Glutamatergic neuron (in vitro differentiated cells): ENCODE measurements around the gene NXPH3. TPM values are rescaled to one million over a fixed set of nuclear protein-coding genes. Genes with fewer than 3 reads are reported as not detected.

ENCODE experiments used
- DNase-seq: peaks from one replicate; pipeline ENCODE4 v3.0.0; 2022
- H3K27ac Mint-ChIP-seq: one replicate; pipeline ENCODE4 v1.8.0; 2020; ENCODE audit warnings: mild to moderate bottlenecking, mixed read lengths, inconsistent platforms; ENCODE audit not compliant: unreplicated experiment
- H3K27me3 Mint-ChIP-seq: one replicate; pipeline ENCODE4 v1.8.0; 2020; ENCODE audit warnings: mild to moderate bottlenecking, moderate library complexity, mixed read lengths, inconsistent platforms; ENCODE audit not compliant: unreplicated experiment
- H3K36me3 Mint-ChIP-seq: one replicate; pipeline ENCODE4 v1.8.0; 2020; ENCODE audit warnings: mild to moderate bottlenecking, mixed read lengths, inconsistent platforms; ENCODE audit not compliant: unreplicated experiment
- H3K4me1 Mint-ChIP-seq: one replicate; pipeline ENCODE4 v1.8.0; 2020; ENCODE audit warnings: mild to moderate bottlenecking, low read depth, mixed read lengths, inconsistent platforms; ENCODE audit not compliant: unreplicated experiment
- H3K4me3 Mint-ChIP-seq: one replicate; pipeline ENCODE4 v1.8.0; 2020; ENCODE audit warnings: mild to moderate bottlenecking, mixed read lengths, inconsistent platforms; ENCODE audit not compliant: unreplicated experiment
- H3K9me3 Mint-ChIP-seq: one replicate; pipeline ENCODE4 v1.8.0; 2020; ENCODE audit warnings: mild to moderate bottlenecking, moderate library complexity, mixed read lengths, inconsistent platforms; ENCODE audit not compliant: unreplicated experiment
- total RNA-seq: library from RNA; stranded (reverse); fragmentation: NEBNext Ultra II Directional; extraction: Animal tissue kit (Norgen Biotek cat#: 25700); gene quantifications from one replicate; pipeline ENCODE4 v1.2.1, GENCODE V29; 2021; ENCODE audit not compliant: unreplicated experiment
- TF ChIP-seq, protein P1 (sequence below): fragments of 200-600 bp; sonication (generic); IDR thresholded peaks from one replicate; pipeline ENCODE4 v1.5.0; 2021; ENCODE audit not compliant: partially characterized antibody, unreplicated experiment

Gene NXPH3
- total RNA-seq, 1 donor from 2014 or later, result 2.0 TPM

- no peaks in the 10 kb centered on the region for H3K36me3 Mint-ChIP-seq
- H3K4me1 Mint-ChIP-seq, result peaks cover 10% of the 10 kb centered on the region
- H3K27me3 Mint-ChIP-seq, result no peaks in the 10 kb centered on the region
- H3K27ac Mint-ChIP-seq, result no peak overlapping the region
- H3K4me3 Mint-ChIP-seq, result no peak overlapping the region
- H3K9me3 Mint-ChIP-seq, result no peaks in the 10 kb centered on the region
- TF ChIP-seq, protein P1, sequence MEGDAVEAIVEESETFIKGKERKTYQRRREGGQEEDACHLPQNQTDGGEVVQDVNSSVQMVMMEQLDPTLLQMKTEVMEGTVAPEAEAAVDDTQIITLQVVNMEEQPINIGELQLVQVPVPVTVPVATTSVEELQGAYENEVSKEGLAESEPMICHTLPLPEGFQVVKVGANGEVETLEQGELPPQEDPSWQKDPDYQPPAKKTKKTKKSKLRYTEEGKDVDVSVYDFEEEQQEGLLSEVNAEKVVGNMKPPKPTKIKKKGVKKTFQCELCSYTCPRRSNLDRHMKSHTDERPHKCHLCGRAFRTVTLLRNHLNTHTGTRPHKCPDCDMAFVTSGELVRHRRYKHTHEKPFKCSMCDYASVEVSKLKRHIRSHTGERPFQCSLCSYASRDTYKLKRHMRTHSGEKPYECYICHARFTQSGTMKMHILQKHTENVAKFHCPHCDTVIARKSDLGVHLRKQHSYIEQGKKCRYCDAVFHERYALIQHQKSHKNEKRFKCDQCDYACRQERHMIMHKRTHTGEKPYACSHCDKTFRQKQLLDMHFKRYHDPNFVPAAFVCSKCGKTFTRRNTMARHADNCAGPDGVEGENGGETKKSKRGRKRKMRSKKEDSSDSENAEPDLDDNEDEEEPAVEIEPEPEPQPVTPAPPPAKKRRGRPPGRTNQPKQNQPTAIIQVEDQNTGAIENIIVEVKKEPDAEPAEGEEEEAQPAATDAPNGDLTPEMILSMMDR, result no peak
- no peak for DNase-seq
Measured at GRCh38 chr17:49555495-49556222, 20.0 kb upstream of the NXPH3 start.

- DNase-seq, result peak; percentile 94
- Mint-ChIP-seq H3K9me3 (no peaks in the 10 kb centered on the region), H3K4me3 (no peak overlapping the region), H3K36me3 (peaks cover 7% of the 10 kb centered on the region), H3K4me1 (peaks cover 9% of the 10 kb centered on the region), H3K27ac (no peak overlapping the region), H3K27me3 (no peaks in the 10 kb centered on the region)
- TF ChIP-seq, protein P1, result peak; percentile 98
Measured at GRCh38 chr17:49556223-49556943, 19.3 kb upstream of the NXPH3 start.

GRCh38 chr17:49557312-49558024 lies 18.2 kb upstream of the NXPH3 start:
- H3K4me1 Mint-ChIP-seq, result peaks cover 5% of the 10 kb centered on the region
- TF ChIP-seq, protein P1, result peak; percentile 67
- peak; percentile 61 for DNase-seq
- H3K27ac Mint-ChIP-seq, result no peak overlapping the region
- peaks cover 8% of the 10 kb centered on the region for H3K36me3 Mint-ChIP-seq
- H3K9me3 Mint-ChIP-seq, result no peaks in the 10 kb centered on the region
- H3K4me3 Mint-ChIP-seq, result no peak overlapping the region
- no peaks in the 10 kb centered on the region for H3K27me3 Mint-ChIP-seq

DNA sequence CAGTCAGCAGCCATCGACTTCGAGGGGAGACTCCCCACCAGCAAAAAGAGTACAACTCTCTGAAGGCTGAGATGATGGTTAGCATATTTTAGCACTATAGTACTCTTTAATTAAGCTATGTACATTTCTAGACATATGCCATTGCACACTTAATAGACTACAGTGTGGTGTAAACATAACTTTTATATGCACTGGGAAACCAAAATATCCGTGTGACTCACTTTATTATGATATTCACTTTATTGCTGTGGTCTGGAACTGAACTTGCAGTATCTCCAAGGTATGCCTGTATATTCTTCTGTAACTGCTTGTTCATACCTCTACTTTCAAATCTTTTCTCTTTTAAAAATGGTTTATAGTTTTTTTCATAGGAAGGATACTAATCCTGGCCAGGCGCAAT lies 11.0 kb upstream of the NXPH3 start:
- Mint-ChIP-seq H3K27ac (no peak overlapping the region), H3K4me1 (no peaks in the 10 kb centered on the region), H3K4me3 (no peak overlapping the region), H3K36me3 (peaks cover 8% of the 10 kb centered on the region), H3K27me3 (peaks cover 4% of the 10 kb centered on the region), H3K9me3 (peaks cover 3% of the 10 kb centered on the region)
- no peak for DNase-seq
- TF ChIP-seq, protein P1, result no peak
